GM19397 (cell line): ENCODE measurements around the gene BRMS1.
"Not testable (repeated sequence)": the region's sequence is repeated elsewhere in the genome, so short reads cannot be mapped to it uniquely, and the experiment has no call there.

Source experiments
- ATAC-seq: cut with Tn5 transposase; IDR thresholded peaks from one replicate; pipeline ENCODE4 v1.9.1; 2021; ENCODE audit warnings: mild to moderate bottlenecking, moderate library complexity; ENCODE audit not compliant: unreplicated experiment

The BRMS1 gene

DNA sequence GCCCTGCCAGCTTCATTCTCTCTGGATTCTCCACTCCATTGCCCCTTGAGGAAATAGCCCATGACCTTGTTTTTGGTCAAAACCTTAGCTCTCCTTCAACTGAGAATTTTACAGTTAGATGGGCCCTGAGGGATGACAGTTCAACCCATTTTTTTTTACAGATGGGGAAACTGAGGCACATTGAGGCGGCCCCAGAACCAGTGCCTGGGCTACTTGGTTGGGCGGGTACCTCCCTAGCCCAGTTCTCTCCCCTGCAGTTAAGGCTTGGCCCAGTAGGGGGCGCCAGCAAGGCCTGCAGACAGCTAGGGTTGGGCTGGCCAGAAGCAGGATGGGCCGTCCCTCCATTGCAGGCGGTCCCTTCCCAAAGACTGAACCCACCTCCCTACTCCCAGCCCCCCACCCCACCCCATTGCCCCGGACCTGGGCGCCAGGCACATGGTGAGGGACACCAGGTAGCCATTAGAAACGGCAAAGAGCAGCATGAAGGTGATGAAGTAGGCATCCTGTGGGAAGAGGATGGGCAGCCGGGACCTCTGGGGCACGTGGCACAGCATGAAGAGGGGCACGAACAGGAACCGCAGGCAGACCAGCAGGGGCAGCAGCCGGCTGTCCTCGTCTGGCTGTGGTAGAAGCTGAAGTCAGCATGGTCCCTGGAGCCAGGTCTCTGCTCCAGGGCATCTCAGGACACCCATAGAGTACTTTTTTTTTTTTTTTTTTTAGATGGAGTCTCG lies 19.1 kb upstream of the BRMS1 start:
- ATAC-seq = no peak

DNA sequence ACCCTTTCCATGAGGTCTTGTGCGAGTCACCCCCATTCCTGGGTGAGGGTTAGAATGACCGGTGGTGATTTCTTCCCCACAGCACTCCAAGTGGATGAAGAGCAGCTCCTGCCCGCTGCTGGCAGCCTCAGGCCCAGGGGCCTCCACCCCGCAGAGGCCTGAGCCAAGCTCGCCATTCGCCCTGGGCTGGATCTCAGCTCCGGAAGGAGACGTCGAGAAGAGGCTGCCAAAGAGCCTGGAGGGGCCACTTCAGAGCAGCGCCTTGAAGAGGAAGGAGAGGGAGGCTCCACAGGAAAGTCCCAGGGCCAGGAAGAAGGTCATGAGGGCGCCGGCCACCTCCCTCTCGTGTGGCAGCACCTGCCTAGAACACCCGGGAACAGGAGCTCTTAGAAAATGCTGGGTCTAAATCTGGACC lies 18.3 kb upstream of the BRMS1 start:
- no peak for ATAC-seq

DNA sequence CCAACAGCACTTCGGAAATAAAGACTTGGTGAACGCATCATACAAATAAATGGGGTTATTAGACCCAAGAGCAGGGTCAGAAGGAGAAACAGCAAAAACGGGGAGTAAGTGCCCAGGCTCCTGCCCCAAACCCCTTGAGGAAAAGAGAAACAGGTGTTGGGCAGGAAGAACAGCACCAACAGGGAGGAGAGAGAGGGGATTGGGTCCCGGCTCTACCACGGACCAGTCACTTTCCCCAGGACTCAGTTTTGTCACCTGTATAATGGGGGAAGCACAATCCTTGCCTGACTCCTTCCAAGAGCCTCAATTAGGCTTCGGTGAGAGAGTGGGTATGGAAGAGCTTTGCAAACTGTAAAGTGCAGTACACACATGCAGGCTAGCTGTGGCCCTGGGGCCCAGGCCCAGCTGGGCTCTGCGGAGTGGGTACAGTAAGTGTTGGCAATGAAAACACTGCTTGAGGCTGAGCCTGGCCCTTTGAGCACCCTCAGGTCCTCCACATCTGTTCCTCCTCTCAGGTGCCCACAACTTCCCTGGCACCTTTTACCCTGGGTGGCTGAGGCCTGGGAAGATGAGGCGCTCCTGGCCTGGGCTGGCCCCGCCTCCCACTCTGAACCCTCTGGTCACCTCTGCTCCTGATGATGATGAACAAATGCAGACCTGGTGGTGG lies 17.7 kb upstream of the BRMS1 start:
- no peak for ATAC-seq

DNA sequence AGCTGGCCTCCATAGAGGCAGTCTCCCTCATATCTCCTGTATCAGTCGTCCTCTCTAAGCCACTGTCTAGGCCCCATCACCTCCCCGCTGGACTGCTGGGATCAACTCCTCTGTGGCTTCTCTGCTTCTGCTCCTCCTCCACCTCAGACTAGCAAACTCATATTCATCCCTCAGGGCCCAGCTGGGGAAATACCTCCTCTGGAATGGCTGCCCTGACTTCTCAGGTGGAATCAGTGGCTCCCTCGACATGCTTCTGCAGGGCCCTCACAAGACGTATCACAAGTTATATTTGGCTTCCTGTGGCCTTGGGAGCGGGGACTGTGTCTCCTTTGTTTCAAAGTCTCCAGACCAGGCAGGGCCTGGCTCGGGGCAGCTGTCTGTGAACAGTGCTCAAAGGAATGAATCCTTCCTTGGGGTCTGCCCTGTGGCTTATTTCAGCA lies 16.6 kb upstream of the BRMS1 start:
- no peak for ATAC-seq

DNA sequence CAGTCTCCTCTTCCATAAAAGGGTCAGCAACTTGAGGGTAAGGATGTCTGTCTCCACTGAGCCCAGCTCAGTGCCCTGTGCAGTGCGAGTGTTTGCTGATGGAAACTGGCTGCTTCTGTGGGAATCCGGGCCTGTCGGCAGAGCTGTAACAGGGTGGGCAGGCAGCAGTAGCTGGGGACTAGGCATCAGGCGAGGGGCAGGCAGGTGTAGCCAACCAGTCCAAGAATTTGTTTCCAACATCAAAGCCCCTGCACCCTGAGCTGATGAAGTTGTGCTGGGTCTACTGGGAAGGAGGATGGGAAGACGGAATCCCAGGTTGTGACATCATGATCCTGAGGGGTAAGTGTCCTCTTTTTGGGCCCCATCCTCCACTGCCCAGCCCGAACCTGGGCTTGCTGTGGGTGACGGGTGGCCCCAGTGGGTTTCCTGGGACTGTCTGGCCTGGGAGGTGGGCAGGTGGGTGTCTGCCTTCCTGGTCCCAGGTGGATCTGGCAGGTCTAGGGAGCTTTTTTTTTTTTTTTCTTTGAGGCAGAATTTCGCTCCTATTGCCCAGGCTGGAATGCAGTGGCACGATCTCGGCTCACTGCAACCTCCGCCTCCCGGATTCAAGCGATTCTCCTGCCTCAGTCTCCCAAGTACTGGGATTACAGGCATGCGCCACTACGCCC lies 15.6 kb upstream of the BRMS1 start:
- no peak for ATAC-seq

DNA sequence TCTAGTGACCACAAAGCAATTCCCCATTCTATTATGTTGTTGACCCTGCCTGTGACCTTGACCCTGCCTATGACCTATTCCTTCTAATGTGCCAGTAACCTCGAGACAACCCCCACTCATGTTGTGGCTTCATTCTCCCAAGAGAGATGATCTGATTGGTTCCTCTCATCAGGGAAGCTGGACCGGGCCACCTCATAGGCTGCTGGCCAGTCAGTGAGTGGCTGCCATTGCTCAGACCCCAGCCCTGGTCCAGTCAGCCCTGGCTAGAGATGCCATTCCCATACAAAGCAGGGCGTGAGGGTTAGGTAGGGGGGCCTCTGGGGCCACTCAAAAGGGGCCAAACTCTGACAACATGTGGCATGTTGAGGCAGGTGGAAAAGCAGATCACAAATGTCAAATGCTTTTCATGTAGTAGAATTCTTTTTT lies 14.8 kb upstream of the BRMS1 start:
- no peak for ATAC-seq

DNA sequence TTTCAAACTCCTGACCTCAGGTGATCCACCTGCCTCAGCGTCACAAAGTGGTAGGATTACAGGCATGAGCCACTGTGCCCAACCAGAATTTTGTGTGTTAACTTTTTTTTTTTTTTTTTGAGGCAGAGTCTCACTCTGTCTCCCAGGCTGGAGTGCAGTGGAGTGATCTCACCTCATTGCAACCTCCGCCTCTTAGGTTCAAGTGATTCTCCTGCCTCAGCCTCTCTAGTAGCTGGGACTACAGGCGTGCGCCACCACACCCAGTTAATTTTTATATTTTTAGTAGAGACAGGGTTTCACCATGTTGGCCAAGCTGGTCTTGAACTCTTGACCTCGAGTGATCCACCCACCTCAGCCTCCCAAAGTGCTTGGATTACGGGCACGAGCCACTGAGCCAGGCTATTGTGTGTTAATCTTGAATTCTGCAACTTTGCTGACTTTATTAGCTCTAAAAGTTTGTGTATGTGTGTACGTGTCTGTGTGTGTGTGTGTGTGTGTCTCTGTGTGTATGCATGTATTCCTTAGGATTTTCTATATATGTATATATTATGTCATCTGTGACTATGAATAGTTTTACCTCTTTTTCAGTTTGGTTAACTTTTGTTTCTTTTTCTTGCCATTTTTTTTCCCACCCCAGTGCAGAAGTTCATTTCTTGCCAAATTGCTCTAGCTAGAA lies 5.8 kb upstream of the BRMS1 start:
- ATAC-seq = not testable (repeated sequence)

DNA sequence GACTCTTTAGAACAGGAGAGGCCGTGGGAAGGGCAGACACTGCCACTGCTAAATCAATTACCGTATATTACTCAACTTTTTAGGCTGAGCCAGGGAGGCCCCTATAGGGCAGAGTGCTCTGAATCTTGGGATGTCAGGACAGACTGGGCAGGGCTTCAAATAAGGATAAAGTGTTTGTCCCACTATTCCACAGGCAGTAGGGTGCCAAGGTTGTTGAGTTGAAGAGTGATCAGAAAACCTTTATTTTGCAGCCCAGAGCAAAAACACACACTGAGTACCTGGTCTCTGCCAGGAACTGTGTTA lies 4.1 kb upstream of the BRMS1 start:
- ATAC-seq = no peak

DNA sequence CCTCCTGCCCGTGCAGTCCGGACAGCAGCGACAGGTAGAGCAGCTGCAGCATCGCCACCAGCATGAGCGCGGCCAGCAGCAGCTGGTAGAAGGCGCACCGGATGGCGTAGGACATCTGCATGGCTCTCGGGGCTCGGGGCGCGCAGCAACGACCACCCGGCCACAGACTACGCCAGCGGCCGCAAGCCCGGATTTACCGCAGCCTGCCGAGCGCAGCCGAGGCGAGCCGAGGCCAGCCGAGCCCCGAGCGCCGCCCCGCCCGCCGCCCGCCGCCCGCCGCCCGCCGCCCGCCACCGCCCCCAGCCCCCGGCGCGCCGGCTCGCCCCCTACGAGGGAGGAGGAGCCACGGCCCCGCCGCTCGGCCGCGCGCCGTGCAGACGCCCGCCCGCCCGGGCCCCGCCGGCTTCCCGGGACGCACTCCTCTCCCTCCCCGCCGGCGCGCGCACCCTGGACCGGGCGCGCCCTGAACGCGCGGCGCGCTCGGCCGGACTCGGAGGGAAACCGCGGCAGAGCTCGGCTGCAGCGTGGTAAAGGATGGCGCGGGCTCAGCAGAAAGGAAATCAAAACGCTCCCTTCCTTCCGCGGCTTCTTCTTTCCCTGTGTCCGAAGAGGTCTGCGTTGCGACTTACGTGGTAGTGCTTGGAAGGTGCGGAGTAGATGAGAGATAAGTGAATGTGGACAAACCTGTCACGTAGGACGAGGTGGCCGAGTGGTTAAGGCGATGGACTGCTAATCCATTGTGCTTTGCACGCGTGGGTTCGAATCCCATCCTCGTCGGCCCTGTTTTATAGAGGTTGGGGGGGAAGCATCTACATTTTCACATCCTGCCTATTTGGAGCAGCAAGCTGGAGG lies 2.7 kb upstream of the BRMS1 start, which contains the start of gene B4GAT1:
Gene B4GAT1, minus strand, starts transcription at position 205 of the 852 bp plus-strand sequence. Its CDS starts 84 bp downstream, at position 121.
- peak; percentile 47 for ATAC-seq

DNA sequence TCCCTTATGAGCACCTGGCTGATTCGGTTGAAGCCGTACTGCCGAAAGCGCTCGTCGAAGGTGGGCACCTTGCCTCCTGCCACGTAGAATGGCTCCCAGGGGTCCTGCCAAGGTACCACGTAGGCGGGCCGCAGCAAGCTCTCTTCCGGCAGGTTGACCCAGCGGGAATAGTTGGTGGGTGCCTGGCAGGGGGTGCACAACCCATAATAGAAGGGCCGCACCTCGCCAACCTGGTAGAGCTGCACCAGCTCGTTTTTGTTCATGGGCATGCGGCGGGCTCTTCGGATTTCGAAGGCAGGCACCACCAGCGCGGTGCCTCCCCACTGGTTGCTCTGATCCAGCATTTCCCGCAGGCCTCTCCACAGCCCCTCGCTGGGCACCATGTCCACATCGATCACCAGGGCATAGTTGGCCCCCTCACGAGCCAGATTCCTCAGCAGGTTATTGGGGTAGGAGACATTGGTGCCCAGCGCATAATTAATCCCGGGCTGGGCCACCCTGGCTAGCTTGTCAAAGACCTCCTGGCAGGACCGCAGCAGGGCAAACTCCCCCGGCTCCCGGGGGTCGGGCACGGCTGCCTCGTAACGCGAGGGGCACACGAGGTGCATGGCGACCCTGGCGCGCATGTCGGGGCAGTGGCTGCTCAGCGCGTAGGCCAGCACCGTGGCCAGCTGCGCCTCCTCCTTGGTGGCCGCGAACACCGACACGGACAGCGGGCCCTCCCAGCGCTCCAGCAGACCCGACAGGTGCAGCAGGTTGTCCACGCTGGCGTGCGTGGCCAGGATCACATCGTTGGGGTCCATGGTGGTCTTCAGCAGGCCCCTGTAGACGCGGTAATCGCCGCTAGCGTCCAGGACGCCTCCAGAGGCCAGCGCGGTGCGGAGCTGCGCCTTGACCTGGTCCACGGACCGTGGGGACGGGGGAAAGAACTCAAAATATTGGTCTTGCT lies 1.8 kb upstream of the BRMS1 start:
- ATAC-seq = no peak

DNA sequence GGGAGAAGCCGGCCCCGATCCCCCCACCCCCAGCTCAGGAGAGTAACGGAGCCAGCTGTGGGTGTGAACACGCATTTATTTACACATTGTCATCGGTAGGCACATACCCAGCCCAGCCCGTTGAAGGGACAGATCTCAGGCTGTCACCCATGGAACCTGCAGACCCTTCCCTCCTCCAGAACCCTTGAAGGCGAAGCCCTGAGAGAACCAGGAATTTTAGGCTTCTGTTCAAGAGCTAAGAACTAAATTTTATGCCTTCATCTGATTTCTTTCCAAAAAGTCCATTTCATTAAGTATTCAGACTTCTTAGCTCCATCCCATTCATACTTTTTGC lies 379 bp upstream of the BRMS1 start:
- ATAC-seq = peak; percentile 9

DNA sequence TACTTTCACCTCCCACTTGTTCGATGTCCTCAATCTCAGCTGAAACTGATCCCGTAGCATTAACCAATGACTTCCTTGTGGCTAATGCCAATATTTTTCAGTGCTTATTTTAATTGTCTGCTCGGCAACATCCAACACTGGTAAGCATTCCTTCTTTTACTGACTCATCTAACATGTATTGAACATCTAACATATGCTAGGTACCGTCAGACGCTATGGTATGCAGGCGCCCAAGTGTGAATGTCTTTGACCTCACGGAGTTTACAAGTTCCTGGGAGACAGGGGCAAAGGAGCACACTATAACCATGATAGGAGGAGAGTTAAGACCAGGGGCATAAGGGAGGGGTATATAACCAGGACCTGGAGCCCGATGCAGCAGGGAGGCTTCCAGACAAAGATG lies 1.7 kb downstream of the BRMS1 start:
- no peak for ATAC-seq

DNA sequence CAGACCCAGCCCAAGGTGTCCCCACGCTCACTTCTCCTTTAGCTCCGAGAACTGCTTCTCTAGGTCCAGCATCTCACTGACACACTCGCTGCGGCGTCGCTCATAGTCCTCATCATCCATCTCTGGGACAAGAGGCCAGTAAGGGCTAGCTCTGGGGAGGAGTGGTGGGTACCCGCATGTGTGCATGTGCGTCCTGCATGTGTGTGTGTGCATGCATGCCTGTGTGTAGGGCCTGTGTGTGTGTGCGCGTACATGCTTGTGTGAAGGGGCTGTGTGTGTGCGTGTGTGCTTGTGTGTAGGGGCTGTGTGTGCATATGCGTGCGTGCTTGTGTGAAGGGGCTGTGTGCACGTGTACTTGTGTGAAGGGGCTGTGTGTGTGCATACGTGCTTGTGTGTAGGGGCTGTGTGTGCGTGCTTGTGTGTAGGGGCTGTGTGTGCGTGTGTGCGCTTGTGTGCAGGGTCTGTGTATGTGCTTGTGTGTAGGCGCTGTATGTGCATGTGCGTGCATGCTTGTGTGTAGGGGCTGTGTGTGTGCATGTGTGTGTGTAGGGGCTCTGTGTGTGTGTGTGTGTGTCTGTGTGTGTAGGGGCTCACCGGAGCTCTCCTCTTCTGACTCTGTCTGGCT lies 3.3 kb downstream of the BRMS1 start:
- no peak for ATAC-seq

DNA sequence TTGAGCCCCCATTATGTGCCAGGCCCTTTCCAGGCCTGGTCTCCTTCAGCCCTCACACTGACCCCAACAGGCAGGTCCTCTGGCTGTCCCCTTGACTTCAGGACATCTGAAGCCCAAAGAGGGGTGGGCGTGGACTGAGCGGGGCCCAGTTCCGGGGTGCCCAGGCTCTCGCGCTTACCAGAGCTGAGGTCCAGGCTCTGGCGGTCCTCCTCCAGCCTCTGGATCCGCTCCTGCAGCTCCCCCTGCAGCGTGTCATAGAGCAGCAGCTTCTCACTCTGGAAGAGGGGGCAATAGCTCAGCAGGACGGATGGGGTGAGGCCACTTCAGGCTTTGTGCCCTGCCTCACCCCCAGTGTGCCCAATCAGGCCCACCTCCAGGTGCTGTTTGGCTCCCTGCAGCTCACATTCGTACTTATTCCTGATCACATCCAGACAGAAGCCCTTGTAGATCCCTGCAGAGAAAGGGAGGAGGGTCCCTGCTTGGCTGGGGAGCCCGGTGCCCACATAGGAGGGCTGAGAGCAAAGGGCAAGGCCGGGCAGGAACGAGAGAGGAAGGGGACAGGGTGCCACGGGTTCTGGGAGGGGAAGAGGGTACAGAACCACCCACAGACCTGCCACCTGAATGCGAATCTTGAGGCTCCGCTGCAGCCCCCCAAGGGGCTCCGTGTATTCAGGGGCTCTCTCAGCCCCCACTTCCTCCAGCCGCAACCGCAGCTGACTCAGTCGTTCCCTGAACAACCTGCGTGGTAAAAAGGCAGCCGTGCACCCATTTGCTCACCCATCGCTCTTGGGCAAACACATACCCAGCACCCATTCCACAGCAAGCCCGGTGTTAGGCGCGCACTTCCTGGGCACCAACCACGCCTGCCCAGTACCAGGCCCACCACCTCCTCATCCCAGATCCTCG lies 4.1 kb downstream of the BRMS1 start:
- no peak for ATAC-seq

DNA sequence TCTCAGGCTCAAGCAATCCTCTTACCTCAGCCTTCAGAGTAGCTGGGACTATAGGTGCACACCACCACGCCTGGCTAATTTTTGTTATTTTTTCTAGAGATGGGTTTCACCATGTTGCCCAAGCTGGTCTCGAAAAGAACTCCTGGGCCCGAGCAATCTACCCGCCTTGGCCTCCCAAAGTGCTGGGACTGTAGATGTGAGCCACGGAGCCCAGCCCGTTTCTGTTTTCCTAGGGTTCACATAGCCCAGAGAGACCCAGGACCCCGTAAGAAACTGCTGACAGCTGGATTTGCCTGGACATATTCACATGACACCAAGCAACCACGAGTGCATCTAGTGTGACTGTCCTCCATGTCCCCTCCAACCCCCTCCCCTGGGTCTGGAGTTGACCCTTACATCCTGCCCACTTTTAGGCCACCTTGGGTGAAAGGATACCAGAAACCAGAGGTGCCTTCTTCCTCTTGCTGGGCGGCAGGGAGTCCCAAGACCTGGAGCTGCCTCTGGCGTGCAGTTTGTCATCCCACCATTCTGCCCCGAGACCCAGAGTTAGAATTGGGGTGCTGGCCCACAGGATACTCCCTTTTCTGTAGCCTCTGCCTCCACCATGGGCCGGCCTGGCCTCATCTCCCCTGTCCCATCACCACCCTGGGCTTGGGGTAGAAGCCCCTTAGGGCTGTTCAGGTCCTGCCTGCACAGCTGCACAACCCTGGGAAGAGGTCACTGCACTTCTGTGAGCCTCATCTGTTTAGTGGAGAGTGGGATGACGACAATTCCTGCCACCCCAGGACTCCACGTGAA lies 5.0 kb downstream of the BRMS1 start:
- no peak for ATAC-seq

DNA sequence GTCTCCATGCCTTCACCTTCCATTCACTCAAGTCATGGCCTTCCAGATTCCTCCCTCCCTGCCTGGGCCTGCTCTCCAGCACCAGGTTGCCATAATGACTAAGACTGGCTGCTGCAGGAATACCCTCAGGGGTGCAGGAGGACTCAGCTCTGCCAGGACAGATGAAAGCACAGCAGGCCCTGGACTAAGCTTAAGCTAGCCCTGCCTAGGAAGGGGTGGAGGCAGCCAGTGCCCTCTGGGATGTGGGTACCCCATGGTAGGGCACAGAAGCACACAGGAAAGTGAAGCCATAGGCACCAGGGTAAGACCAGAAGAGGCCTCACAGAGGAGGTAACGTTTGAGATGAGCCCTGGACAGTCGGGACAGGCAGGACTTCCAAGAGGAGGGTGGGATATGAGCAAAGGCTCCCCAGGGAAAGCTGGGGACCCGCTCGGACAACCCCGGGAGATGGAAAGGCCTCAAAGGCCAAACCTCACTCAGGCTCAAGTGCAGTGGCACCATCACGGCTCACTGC lies 5.7 kb downstream of the BRMS1 start:
- ATAC-seq = no peak
